Measurements from ENCODE around the gene C19orf53. TPM values are rescaled to one million over a fixed set of nuclear protein-coding genes. Genes with fewer than 3 reads are reported as not detected.
A peak's percentile ranks its signal among the peaks of the same experiment; 100 is the strongest.

C19orf53 gene
- total and polyA plus RNA-seq, 7 experiments from 2014 or later = 57.2 to 289 (median 89.0) TPM

DNA sequence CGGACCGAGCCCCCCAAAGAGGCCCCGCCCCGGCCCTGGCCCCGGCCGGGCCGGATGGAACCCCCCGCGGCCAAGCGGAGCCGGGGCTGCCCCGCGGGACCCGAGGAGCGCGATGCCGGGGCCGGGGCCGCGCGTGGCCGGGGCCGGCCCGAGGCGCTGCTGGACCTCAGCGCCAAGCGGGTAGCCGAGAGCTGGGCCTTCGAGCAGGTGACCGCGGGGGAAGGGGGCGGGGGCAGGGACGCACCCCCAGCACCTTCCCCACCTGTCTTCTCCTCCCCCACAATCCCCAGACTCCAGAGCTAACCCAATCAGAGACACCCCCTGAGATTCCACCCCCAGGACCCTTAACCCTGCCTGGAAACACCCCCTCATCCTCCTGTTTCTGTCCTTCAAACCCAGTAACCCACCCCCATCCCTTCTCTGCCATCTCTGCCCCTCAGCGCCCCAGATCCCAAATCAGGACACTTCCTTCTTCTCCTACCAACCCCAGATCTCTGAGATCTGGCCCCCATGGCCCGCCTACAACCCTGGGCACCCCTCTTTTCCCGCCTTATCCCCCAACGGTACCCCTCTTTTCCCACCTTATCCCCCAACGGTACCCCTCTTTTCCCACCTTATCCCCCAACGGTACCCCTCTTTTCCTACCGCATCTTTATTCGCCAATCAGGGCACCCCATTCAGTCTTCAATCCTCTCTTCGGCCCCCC, 21.5 kb downstream of the C19orf53 start:
- Histone ChIP-seq H3K4me1 (ENCODE audit: control insufficient read depth in 2 of 2, insufficient read depth in 2 of 2, low read length in 2 of 2) (peaks cover 14 to 17% of the 10 kb centered on the region in 2 donors), H3K27me3 (ENCODE audit: control insufficient read depth in 2 of 2, insufficient read depth in 2 of 2, low read length in 2 of 2) (no peaks in the 10 kb centered on the region), H3K36me3 (ENCODE audit: control insufficient read depth in 2 of 3, insufficient read depth in 3 of 3, low read length in 3 of 3) (no peaks in the 10 kb centered on the region), H3K27ac (ENCODE audit: low read depth, low read length) (peak overlapping the region; percentile 56), H3K9me3 (ENCODE audit: control insufficient read depth in 2 of 3, low read length in 3 of 3) (no peaks in the 10 kb centered on the region), H3K4me3 (ENCODE audit: low read length) (peak overlapping the region; percentile 84)
- Mint-ChIP-seq H3K36me3 (peaks cover 0 to 3% (median 0%) of the 10 kb centered on the region in 5 donors), H3K27me3 (no peaks in the 10 kb centered on the region), H3K4me1 (peaks cover 22 to 42% (median 31%) of the 10 kb centered on the region in 7 donors), H3K9me3 (no peaks in the 10 kb centered on the region), H3K27ac (peak overlapping the region; percentile 19 to 96 (median 79)), H3K4me3 (peak overlapping the region; percentile 69 to 96 (median 91))
- intact Hi-C loops (cut with micrococcal nuclease) = loop anchor here (1.0 kb wide), 6 partner anchors 8 to 51 kb away; partner anchors contain the start of gene C19orf53 (in 2 of the 2)
- ATAC-seq (peak; percentile 6), DNase-seq (no peak)
- ChIA-PET CTCF (interaction anchor here (1.0 to 1.8 kb wide), 3 partner anchors 8 to 66 kb away, joined by 4 to 8 read pairs (median 6); no protein-coding TSS in a partner anchor), POLR2A (interaction anchor here (0.5 to 3.1 kb wide), 12 partner anchors 8 to 66 kb away, joined by 3 to 17 read pairs (median 6); partner anchors contain the start of gene C19orf53)

GRCh38 chr19:13796301-13797057, 22.2 kb downstream of the C19orf53 start:
- no peaks in the 10 kb centered on the region for H3K27me3 Mint-ChIP-seq
- peak overlapping the region; percentile 84 for H3K4me3 ChIP-seq (ENCODE audit: low read length)
- H3K27me3 ChIP-seq (ENCODE audit: control insufficient read depth in 2 of 2, insufficient read depth in 2 of 2, low read length in 2 of 2) = no peaks in the 10 kb centered on the region
- H3K36me3 ChIP-seq (ENCODE audit: control insufficient read depth in 2 of 3, insufficient read depth in 3 of 3, low read length in 3 of 3) = no peaks in the 10 kb centered on the region
- H3K4me1 Mint-ChIP-seq = peaks cover 22 to 45% (median 31%) of the 10 kb centered on the region in 7 donors
- no peaks in the 10 kb centered on the region for H3K9me3 Mint-ChIP-seq
- ATAC-seq (no peak), DNase-seq (no peak)
- H3K27ac ChIP-seq (ENCODE audit: low read depth, low read length) = peak overlapping the region; percentile 56
- no peaks in the 10 kb centered on the region for H3K9me3 ChIP-seq (ENCODE audit: control insufficient read depth in 2 of 3, low read length in 3 of 3)
- H3K36me3 Mint-ChIP-seq = peaks cover 0 to 4% (median 0%) of the 10 kb centered on the region in 5 donors
- peak overlapping the region; percentile 69 to 96 (median 88) for H3K4me3 Mint-ChIP-seq
- H3K4me1 ChIP-seq (ENCODE audit: control insufficient read depth in 2 of 2, insufficient read depth in 2 of 2, low read length in 2 of 2) = peaks cover 14 to 17% of the 10 kb centered on the region in 2 donors
- H3K27ac Mint-ChIP-seq = peak overlapping the region; percentile 19 to 96 (median 79)
- ChIA-PET CTCF (interaction anchor here (0.6 to 1.2 kb wide), 3 partner anchors 9 to 739 kb away, joined by 5 to 6 read pairs (median 5); no protein-coding TSS in a partner anchor), POLR2A (interaction anchor here (1.1 to 3.1 kb wide), 9 partner anchors 7 to 65 kb away, joined by 3 to 17 read pairs (median 6); partner anchors contain the start of gene C19orf53)
- intact Hi-C loops (cut with micrococcal nuclease) = no loop called here

DNA sequence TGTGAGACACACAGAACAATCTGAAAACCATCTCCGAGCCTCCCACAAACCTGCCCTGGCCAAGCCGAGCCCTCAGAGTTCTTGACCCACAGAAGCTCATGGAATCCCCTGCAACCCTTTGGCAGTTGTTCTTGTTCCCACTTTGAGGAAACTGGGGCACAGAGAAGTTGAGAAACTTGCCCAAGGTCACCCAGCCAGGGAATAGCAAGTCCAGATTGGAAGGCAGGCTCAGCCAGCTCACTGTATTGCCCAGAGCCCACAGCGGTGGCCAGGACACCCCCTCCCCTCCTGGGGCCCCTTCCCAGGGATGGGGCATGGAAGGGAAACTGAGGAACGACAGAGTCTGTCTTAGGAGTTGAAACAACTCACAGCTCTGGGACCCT, 22.8 kb downstream of the C19orf53 start:
- Histone ChIP-seq H3K27me3 (ENCODE audit: control insufficient read depth in 2 of 2, insufficient read depth in 2 of 2, low read length in 2 of 2) (no peaks in the 10 kb centered on the region), H3K4me3 (ENCODE audit: low read length) (no peak overlapping the region), H3K9me3 (ENCODE audit: control insufficient read depth in 2 of 3, low read length in 3 of 3) (no peaks in the 10 kb centered on the region), H3K4me1 (ENCODE audit: control insufficient read depth in 2 of 2, insufficient read depth in 2 of 2, low read length in 2 of 2) (peaks cover 14 to 17% of the 10 kb centered on the region in 2 donors), H3K27ac (ENCODE audit: low read depth, low read length) (no peak overlapping the region), H3K36me3 (ENCODE audit: control insufficient read depth in 2 of 3, insufficient read depth in 3 of 3, low read length in 3 of 3) (no peaks in the 10 kb centered on the region)
- POLR2A ChIA-PET = interaction anchor here (1.1 to 3.1 kb wide), 8 partner anchors 8 to 65 kb away, joined by 3 to 12 read pairs (median 5); partner anchors contain the start of gene C19orf53
- H3K27me3 Mint-ChIP-seq = no peaks in the 10 kb centered on the region
- H3K27ac Mint-ChIP-seq = peak overlapping the region in 4 of 9 donors; percentile 75 to 96 (median 90)
- H3K9me3 Mint-ChIP-seq = no peaks in the 10 kb centered on the region
- CTCF ChIA-PET = interaction anchor here (0.6 to 1.2 kb wide), 3 partner anchors 9 to 739 kb away, joined by 5 to 6 read pairs (median 5); no protein-coding TSS in a partner anchor
- peaks cover 0 to 4% (median 0%) of the 10 kb centered on the region in 5 donors for H3K36me3 Mint-ChIP-seq
- peak overlapping the region; percentile 10 to 96 (median 80) for H3K4me3 Mint-ChIP-seq
- H3K4me1 Mint-ChIP-seq = peaks cover 22 to 45% (median 31%) of the 10 kb centered on the region in 7 donors
- ATAC-seq (no peak), DNase-seq (no peak)
- intact Hi-C loops (cut with micrococcal nuclease) = no loop called here

DNA sequence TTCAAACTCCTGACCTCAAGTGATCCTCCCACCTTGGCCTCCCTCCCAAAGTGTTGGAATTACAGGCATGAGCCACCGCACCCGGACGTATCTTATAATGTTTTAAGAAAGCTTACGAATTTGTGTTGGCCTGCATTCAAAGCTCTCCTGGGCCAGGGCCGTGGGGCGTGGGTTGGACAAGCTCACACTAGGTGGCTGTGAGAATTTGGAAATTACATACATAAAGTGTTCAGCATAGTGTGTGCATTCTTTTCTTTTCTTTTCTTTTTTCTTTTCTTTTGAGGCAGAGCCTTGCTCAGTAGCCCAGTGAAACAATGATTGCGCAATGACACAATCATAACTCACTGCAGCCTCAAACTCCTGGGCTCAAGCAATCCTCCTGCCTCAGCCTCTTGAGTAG, 23.6 kb downstream of the C19orf53 start:
- ChIA-PET CTCF (interaction anchor here (0.6 to 1.8 kb wide), 5 partner anchors 13 to 197 kb away, joined by 3 to 5 read pairs (median 4); no protein-coding TSS in a partner anchor), POLR2A (interaction anchor here (1.3 to 3.1 kb wide), 3 partner anchors 14 to 50 kb away, joined by 4 to 12 read pairs (median 8); partner anchors contain the start of gene C19orf53)

DNA sequence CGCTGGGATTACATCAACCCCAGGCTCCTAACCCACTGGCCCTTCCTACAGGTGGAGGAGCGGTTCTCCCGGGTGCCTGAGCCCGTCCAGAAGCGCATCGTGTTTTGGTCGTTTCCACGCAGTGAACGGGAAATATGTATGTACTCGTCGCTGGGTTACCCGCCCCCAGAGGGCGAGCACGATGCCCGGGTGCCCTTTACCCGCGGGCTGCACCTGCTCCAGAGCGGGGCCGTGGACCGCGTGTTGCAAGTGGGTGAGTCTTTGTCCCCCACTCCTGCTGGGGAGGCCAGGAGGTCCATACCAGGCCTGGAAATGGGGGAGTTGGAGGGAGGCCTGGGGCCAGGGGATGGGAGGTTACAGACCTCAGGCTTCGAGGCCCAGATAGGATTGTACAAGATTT, 25.4 kb downstream of the C19orf53 start:
- Histone ChIP-seq H3K27ac (ENCODE audit: low read depth, low read length) (no peak overlapping the region), H3K36me3 (ENCODE audit: control insufficient read depth in 2 of 3, insufficient read depth in 3 of 3, low read length in 3 of 3) (peaks cover 0 to under 1% (median 0%) of the 10 kb centered on the region in 3 experiments), H3K27me3 (ENCODE audit: control insufficient read depth in 2 of 2, insufficient read depth in 2 of 2, low read length in 2 of 2) (no peaks in the 10 kb centered on the region), H3K4me1 (ENCODE audit: control insufficient read depth in 2 of 2, insufficient read depth in 2 of 2, low read length in 2 of 2) (peaks cover 14% of the 10 kb centered on the region in 2 donors), H3K9me3 (ENCODE audit: control insufficient read depth in 2 of 3, low read length in 3 of 3) (no peaks in the 10 kb centered on the region), H3K4me3 (ENCODE audit: low read length) (no peak overlapping the region)
- Mint-ChIP-seq H3K4me3 (no peak overlapping the region), H3K36me3 (peaks cover 0 to 6% (median 0%) of the 10 kb centered on the region in 5 donors), H3K27me3 (no peaks in the 10 kb centered on the region), H3K27ac (peak overlapping the region in 1 of 9 donors; percentile 72), H3K9me3 (no peaks in the 10 kb centered on the region), H3K4me1 (peaks cover 18 to 35% (median 21%) of the 10 kb centered on the region in 7 donors)
- DNase-seq (no peak), ATAC-seq (no peak)
- ChIA-PET POLR2A (interaction anchor here (1.4 kb wide), 1 partner anchor 12 kb away, joined by 5 read pairs; no protein-coding TSS in a partner anchor), CTCF (no interaction called here)
- intact Hi-C loops (cut with micrococcal nuclease) = no loop called here

More for the DNA sequence above, 23.6 kb downstream of the C19orf53 start:
- Histone ChIP-seq H3K27ac (ENCODE audit: low read depth, low read length) (no peak overlapping the region), H3K36me3 (ENCODE audit: control insufficient read depth in 2 of 3, insufficient read depth in 3 of 3, low read length in 3 of 3) (no peaks in the 10 kb centered on the region), H3K4me3 (ENCODE audit: low read length) (no peak overlapping the region), H3K9me3 (ENCODE audit: control insufficient read depth in 2 of 3, low read length in 3 of 3) (no peaks in the 10 kb centered on the region), H3K27me3 (ENCODE audit: control insufficient read depth in 2 of 2, insufficient read depth in 2 of 2, low read length in 2 of 2) (no peaks in the 10 kb centered on the region), H3K4me1 (ENCODE audit: control insufficient read depth in 2 of 2, insufficient read depth in 2 of 2, low read length in 2 of 2) (peaks cover 14 to 17% of the 10 kb centered on the region in 2 donors)
- no peaks in the 10 kb centered on the region for H3K27me3 Mint-ChIP-seq
- peak overlapping the region in 3 of 10 donors; percentile 20 to 48 (median 21) for H3K4me3 Mint-ChIP-seq
- H3K4me1 Mint-ChIP-seq = peaks cover 25 to 45% (median 31%) of the 10 kb centered on the region in 7 donors
- no peaks in the 10 kb centered on the region for H3K9me3 Mint-ChIP-seq
- peaks cover 0 to 6% (median 0%) of the 10 kb centered on the region in 5 donors for H3K36me3 Mint-ChIP-seq
- intact Hi-C loops (cut with micrococcal nuclease) = no loop called here
- DNase-seq = no peak
- ATAC-seq = no peak
- H3K27ac Mint-ChIP-seq = peak overlapping the region in 4 of 9 donors; percentile 12 to 72 (median 38)

DNA sequence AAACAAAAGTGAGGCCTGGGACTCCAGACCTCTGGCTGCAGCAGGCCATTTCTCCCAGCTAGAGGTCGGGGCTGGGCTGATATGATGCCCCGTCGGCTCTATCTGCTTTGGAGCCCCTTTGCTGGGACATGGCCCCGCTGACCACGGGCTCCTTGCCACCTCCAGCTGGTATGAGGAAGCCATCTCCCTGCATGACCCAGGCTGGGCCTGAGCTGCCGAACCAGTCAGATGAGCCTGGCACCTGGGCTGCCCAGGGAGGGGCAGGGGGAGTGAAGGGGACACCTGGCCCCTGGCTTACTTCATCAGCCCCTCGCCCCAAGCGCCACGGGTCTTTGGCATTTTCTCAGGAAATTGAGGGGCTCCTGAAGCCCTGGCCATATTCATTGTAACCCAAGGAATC, 28.8 kb downstream of the C19orf53 start:
- H3K4me3 Mint-ChIP-seq = no peak overlapping the region
- ChIA-PET CTCF (interaction anchor here (1.1 kb wide), 1 partner anchor 59 kb away, joined by 3 read pairs; no protein-coding TSS in a partner anchor), POLR2A (interaction anchor here (0.6 to 1.4 kb wide), 2 partner anchors 15 to 183 kb away, joined by 3 to 4 read pairs; no protein-coding TSS in a partner anchor)
- no peak for ATAC-seq
- no peaks in the 10 kb centered on the region for H3K27me3 Mint-ChIP-seq
- H3K36me3 ChIP-seq (ENCODE audit: control insufficient read depth in 2 of 3, insufficient read depth in 3 of 3, low read length in 3 of 3) = peaks cover 0 to 4% (median 0%) of the 10 kb centered on the region in 3 experiments
- H3K36me3 Mint-ChIP-seq = peaks cover 0 to 12% (median 0%) of the 10 kb centered on the region in 5 donors
- H3K4me1 ChIP-seq (ENCODE audit: control insufficient read depth in 2 of 2, insufficient read depth in 2 of 2, low read length in 2 of 2) = no peaks in the 10 kb centered on the region
- H3K27me3 ChIP-seq (ENCODE audit: control insufficient read depth in 2 of 2, insufficient read depth in 2 of 2, low read length in 2 of 2) = no peaks in the 10 kb centered on the region
- no peaks in the 10 kb centered on the region for H3K9me3 ChIP-seq (ENCODE audit: control insufficient read depth in 2 of 3, low read length in 3 of 3)
- no peak overlapping the region for H3K27ac Mint-ChIP-seq
- DNase-seq = no peak
- no peak overlapping the region for H3K27ac ChIP-seq (ENCODE audit: low read depth, low read length)
- no peak overlapping the region for H3K4me3 ChIP-seq (ENCODE audit: low read length)
- peaks cover 0 to 2% (median 0%) of the 10 kb centered on the region in 11 donors for H3K9me3 Mint-ChIP-seq
- H3K4me1 Mint-ChIP-seq = peaks cover 0 to 7% (median 4%) of the 10 kb centered on the region in 7 donors
- intact Hi-C loops (cut with micrococcal nuclease) = no loop called here

Measured in naive thymus-derived CD4-positive, alpha-beta T cell (primary cell).